ENCODE measurements around the gene KIAA2012. TPM values are rescaled to one million over a fixed set of nuclear protein-coding genes. Genes with fewer than 3 reads are reported as not detected.

The KIAA2012 gene
- total and polyA plus RNA-seq, 2 of the 8 experiments (the other 6 are each of a cell fraction or from before 2014, with no cell fraction given), result not detected

DNA sequence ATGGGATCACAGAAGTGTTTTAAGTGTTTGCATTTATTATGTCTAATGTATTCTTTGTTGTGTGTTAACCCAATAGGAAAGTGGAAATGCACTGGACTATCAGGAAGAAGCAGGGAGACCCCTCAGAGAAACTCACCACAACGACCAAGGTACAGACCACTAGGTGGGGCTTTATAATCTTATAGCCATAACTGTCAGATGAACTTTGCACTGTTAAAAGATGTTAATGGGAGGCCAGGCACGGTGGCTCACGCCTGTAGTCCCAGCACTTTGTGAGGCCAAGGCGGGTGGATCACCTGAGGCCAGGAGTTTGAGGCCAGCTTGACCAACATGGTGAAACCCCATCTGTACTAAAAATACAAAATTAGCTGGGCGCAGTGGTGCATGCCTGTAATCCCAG lies 92.2 kb downstream of the KIAA2012 start:
- H3K79me2 ChIP-seq (ENCODE audit: control insufficient read depth in 1 of 2, insufficient read depth in 2 of 2, low read length in 2 of 2), result no peaks in the 10 kb centered on the region
- no peak overlapping the region for H2BK15ac ChIP-seq (ENCODE audit: low read length)
- no peak overlapping the region for H3K56ac ChIP-seq (replicated peaks; ENCODE audit: insufficient read length, low read depth, low read length)
- ChIA-PET CTCF (ENCODE audit: partially characterized antibody) (interaction anchor here (0.6 to 2.7 kb wide), 13 partner anchors 10 to 361 kb away, joined by 3 to 12 read pairs (median 3); no protein-coding TSS in a partner anchor), POLR2A (ENCODE audit: partially characterized antibody) (no interaction called here)
- H4K91ac ChIP-seq (replicated peaks; ENCODE audit: insufficient read length, low read length), result no peak overlapping the region
- H3K14ac ChIP-seq (ENCODE audit: insufficient read length), result no peak overlapping the region
- no peak overlapping the region for H3K18ac ChIP-seq (ENCODE audit: extremely low read depth, low read length)
- no peak overlapping the region for H3K27ac ChIP-seq (ENCODE audit: low read depth, low read length)
- no peak overlapping the region for H3K23ac ChIP-seq (ENCODE audit: insufficient read length)
- H2AFZ ChIP-seq (ENCODE audit: low read length), result no peak overlapping the region
- no peak overlapping the region for H2BK20ac ChIP-seq (ENCODE audit: low read length)
- no peaks in the 10 kb centered on the region for H3K36me3 ChIP-seq (ENCODE audit: control insufficient read depth in 2 of 4, insufficient read depth in 4 of 4, low read length in 3 of 4)
- H4K8ac ChIP-seq (ENCODE audit: extremely low read depth, insufficient read depth, low read length), result no peak overlapping the region
- DNase-seq (ENCODE audit: low read depth in 1 of 2, low spot score in 2 of 2) (no peak), FAIRE-seq (no peak)
- no peaks in the 10 kb centered on the region for H3K79me1 ChIP-seq (ENCODE audit: low read depth, low read length)
- H4K5ac ChIP-seq (ENCODE audit: insufficient read length, low read depth, low read length), result no peak overlapping the region
- 0 out of 7 replicates have a peak, but pooled peaks cover 0 to 3% (median 0%) of the 10 kb centered on the region in 4 experiments for H3K4me1 ChIP-seq (replicated peaks in 1 of 4; ENCODE audit: control insufficient read depth in 3 of 4, insufficient read depth in 4 of 4, low read length in 3 of 4)
- H2AK5ac ChIP-seq (ENCODE audit: low read depth, low read length), result no peak overlapping the region
- H3K9ac ChIP-seq (replicated peaks in 1 of 4; ENCODE audit: extremely low read depth in 1 of 4, low read depth in 3 of 4, low read length in 3 of 4), result no peak overlapping the region
- H3K23me2 ChIP-seq (ENCODE audit: low read depth, low read length), result no peaks in the 10 kb centered on the region
- no peak overlapping the region for H3K4me3 ChIP-seq (ENCODE audit: extremely low read depth in 1 of 4, insufficient read depth in 2 of 4, low read depth in 3 of 4, low read length in 4 of 4)
- 0 out of 4 replicates have a peak, but pooled peaks of 1 of the 2 experiments have one; percentile 1 for TF ChIP-seq RAD21 (IDR thresholded peaks at IDR 0.05 in 1 of 2, conservative IDR thresholded peaks at IDR 0.05 in 1 of 2; ENCODE audit: low read depth in 2 of 2, low read length in 2 of 2)
- TF ChIP-seq POU5F1 (IDR thresholded peaks at IDR 0.05; ENCODE audit: low read depth, low read length), result no peak
- TF ChIP-seq, protein P1, sequence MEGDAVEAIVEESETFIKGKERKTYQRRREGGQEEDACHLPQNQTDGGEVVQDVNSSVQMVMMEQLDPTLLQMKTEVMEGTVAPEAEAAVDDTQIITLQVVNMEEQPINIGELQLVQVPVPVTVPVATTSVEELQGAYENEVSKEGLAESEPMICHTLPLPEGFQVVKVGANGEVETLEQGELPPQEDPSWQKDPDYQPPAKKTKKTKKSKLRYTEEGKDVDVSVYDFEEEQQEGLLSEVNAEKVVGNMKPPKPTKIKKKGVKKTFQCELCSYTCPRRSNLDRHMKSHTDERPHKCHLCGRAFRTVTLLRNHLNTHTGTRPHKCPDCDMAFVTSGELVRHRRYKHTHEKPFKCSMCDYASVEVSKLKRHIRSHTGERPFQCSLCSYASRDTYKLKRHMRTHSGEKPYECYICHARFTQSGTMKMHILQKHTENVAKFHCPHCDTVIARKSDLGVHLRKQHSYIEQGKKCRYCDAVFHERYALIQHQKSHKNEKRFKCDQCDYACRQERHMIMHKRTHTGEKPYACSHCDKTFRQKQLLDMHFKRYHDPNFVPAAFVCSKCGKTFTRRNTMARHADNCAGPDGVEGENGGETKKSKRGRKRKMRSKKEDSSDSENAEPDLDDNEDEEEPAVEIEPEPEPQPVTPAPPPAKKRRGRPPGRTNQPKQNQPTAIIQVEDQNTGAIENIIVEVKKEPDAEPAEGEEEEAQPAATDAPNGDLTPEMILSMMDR (IDR thresholded peaks at IDR 0.05; ENCODE audit: control extremely low read depth in 1 of 3, insufficient read depth in 1 of 3, low read depth in 1 of 3, low read length in 3 of 3), result peak in 1 of 3 experiments; percentile 16; a peak in 1 of 4 replicates
- no peak overlapping the region for H3K4me2 ChIP-seq (ENCODE audit: insufficient read depth in 1 of 2, low read depth in 2 of 2, low read length in 2 of 2)
- peaks cover 1 to 4% (median 3%) of the 10 kb centered on the region in 4 experiments; a peak in 3 of 7 replicates for H3K27me3 ChIP-seq (replicated peaks in 1 of 4; ENCODE audit: control insufficient read depth in 3 of 4, extremely low read depth in 1 of 4, insufficient read depth in 3 of 4, low read length in 3 of 4)
- no peak overlapping the region for H2BK12ac ChIP-seq (ENCODE audit: low read depth, low read length)
- no peak overlapping the region for H2BK120ac ChIP-seq (replicated peaks; ENCODE audit: low read depth, low read length)
- 84% methylated on average over 5 of the region's 5 CpGs; no CpG with 5 or more reads in 1 of the 2 experiments for WGBS, 2 experiments (ENCODE audit: extremely low coverage in 1 of 2, insufficient coverage in 1 of 2, insufficient read length in 1 of 2, insufficient replicate concordance in 2 of 2, low coverage in 1 of 2, low lambda C conversion rate in 2 of 2, missing lambda C conversion rate in 1 of 2)
- H2BK5ac ChIP-seq (ENCODE audit: low read depth, low read length), result no peak overlapping the region
- H3K4ac ChIP-seq (replicated peaks; ENCODE audit: insufficient read length, low read depth, low read length), result no peak overlapping the region
- H4K20me1 ChIP-seq (replicated peaks in 1 of 2; ENCODE audit: control insufficient read depth in 1 of 2, insufficient read depth in 2 of 2, low read length in 2 of 2), result no peaks in the 10 kb centered on the region
- H3K9me3 ChIP-seq (ENCODE audit: insufficient read depth in 2 of 2, low read depth in 1 of 2, low read length in 1 of 2), result no peaks in the 10 kb centered on the region

All from H1 (cell line).